ENCODE measurements around the gene ABHD12B.

The ABHD12B gene

GRCh38 chr14:50897658-50898175, 25.9 kb downstream of the ABHD12B start:
- Histone ChIP-seq H3K4me1 (ENCODE audit: low read length) (no peaks in the 10 kb centered on the region), H4K20me1 (ENCODE audit: insufficient read depth, low read length) (no peaks in the 10 kb centered on the region), H3K4me2 (ENCODE audit: low read depth, low read length) (no peak overlapping the region), H3K9me2 (replicated peaks; ENCODE audit: insufficient read depth, low read length) (no peaks in the 10 kb centered on the region), H3K9ac (ENCODE audit: low read length) (no peak overlapping the region), H3K79me2 (ENCODE audit: low read length) (no peaks in the 10 kb centered on the region), H3K9me3 (replicated peaks; ENCODE audit: insufficient read depth, low read length) (no peaks in the 10 kb centered on the region), H2AFZ (ENCODE audit: low read length) (no peak overlapping the region), H3K27me3 (replicated peaks; ENCODE audit: insufficient read depth, low read length) (no peaks in the 10 kb centered on the region), H3K27ac (ENCODE audit: low read length) (no peak overlapping the region), H3F3A (ENCODE audit: insufficient read depth, low read length) (no peaks in the 10 kb centered on the region), H3K4me3 (ENCODE audit: low read length) (no peak overlapping the region), H3K36me3 (replicated peaks; ENCODE audit: insufficient read depth, low read length) (no peaks in the 10 kb centered on the region)
- DNase-seq, result no peak
- TF ChIP-seq EZH2 (optimal IDR thresholded peaks at IDR 0.05; ENCODE audit: low read depth, low read length) (no peak), EZH2phosphoT487 (IDR thresholded peaks at IDR 0.05; ENCODE audit: low read length) (no peak)
- TF ChIP-seq, protein P1, sequence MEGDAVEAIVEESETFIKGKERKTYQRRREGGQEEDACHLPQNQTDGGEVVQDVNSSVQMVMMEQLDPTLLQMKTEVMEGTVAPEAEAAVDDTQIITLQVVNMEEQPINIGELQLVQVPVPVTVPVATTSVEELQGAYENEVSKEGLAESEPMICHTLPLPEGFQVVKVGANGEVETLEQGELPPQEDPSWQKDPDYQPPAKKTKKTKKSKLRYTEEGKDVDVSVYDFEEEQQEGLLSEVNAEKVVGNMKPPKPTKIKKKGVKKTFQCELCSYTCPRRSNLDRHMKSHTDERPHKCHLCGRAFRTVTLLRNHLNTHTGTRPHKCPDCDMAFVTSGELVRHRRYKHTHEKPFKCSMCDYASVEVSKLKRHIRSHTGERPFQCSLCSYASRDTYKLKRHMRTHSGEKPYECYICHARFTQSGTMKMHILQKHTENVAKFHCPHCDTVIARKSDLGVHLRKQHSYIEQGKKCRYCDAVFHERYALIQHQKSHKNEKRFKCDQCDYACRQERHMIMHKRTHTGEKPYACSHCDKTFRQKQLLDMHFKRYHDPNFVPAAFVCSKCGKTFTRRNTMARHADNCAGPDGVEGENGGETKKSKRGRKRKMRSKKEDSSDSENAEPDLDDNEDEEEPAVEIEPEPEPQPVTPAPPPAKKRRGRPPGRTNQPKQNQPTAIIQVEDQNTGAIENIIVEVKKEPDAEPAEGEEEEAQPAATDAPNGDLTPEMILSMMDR (IDR thresholded peaks at IDR 0.05; ENCODE audit: low read length), result no peak

DNA sequence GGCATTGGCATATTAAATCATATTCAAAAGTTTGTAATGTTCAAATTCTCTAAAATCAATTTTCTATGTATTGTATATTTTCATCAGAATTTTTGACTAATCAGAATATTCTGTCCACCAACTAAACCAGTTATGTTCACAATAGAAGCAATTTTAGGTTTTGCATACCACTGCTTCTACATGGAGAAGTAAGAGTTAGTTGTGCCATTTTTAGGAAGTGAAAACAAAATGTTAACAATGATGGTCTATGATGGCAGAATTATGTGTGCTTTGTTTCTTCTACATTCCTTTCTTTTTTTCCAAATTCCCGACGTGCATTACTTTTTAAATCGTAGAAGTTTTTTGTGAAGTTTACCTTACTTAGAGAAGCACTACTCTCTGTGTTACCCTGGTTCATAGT, 29.5 kb downstream of the ABHD12B start:
- H4K20me1 ChIP-seq (ENCODE audit: insufficient read depth, low read length), result no peaks in the 10 kb centered on the region

GRCh38 chr14:50904719-50905118, 32.9 kb downstream of the ABHD12B start:
- Histone ChIP-seq H3K4me1 (ENCODE audit: low read length) (no peaks in the 10 kb centered on the region), H3K9me2 (replicated peaks; ENCODE audit: insufficient read depth, low read length) (no peaks in the 10 kb centered on the region), H3K9me3 (replicated peaks; ENCODE audit: insufficient read depth, low read length) (no peaks in the 10 kb centered on the region), H3K9ac (ENCODE audit: low read length) (no peak overlapping the region), H3K4me3 (ENCODE audit: low read length) (no peak overlapping the region), H4K20me1 (ENCODE audit: insufficient read depth, low read length) (no peaks in the 10 kb centered on the region), H3K4me2 (ENCODE audit: low read depth, low read length) (no peak overlapping the region), H3K79me2 (ENCODE audit: low read length) (no peaks in the 10 kb centered on the region), H3F3A (ENCODE audit: insufficient read depth, low read length) (no peaks in the 10 kb centered on the region), H3K27me3 (replicated peaks; ENCODE audit: insufficient read depth, low read length) (no peaks in the 10 kb centered on the region), H3K27ac (ENCODE audit: low read length) (no peak overlapping the region), H2AFZ (ENCODE audit: low read length) (no peak overlapping the region), H3K36me3 (replicated peaks; ENCODE audit: insufficient read depth, low read length) (no peaks in the 10 kb centered on the region)
- DNase-seq, result no peak
- TF ChIP-seq EZH2phosphoT487 (IDR thresholded peaks at IDR 0.05; ENCODE audit: low read length), result no peak
- TF ChIP-seq, protein P1 (IDR thresholded peaks at IDR 0.05; ENCODE audit: low read length), result no peak

More for the DNA sequence above, 29.5 kb downstream of the ABHD12B start:
- Histone ChIP-seq H3K4me1 (ENCODE audit: low read length) (no peaks in the 10 kb centered on the region), H3K4me2 (ENCODE audit: low read depth, low read length) (no peak overlapping the region), H3K9ac (ENCODE audit: low read length) (no peak overlapping the region), H3K9me2 (replicated peaks; ENCODE audit: insufficient read depth, low read length) (no peaks in the 10 kb centered on the region), H3K9me3 (replicated peaks; ENCODE audit: insufficient read depth, low read length) (no peaks in the 10 kb centered on the region), H3F3A (ENCODE audit: insufficient read depth, low read length) (no peaks in the 10 kb centered on the region), H3K27me3 (replicated peaks; ENCODE audit: insufficient read depth, low read length) (no peaks in the 10 kb centered on the region), H3K79me2 (ENCODE audit: low read length) (no peaks in the 10 kb centered on the region), H3K36me3 (replicated peaks; ENCODE audit: insufficient read depth, low read length) (no peaks in the 10 kb centered on the region), H3K4me3 (ENCODE audit: low read length) (no peak overlapping the region), H2AFZ (ENCODE audit: low read length) (no peak overlapping the region), H3K27ac (ENCODE audit: low read length) (no peak overlapping the region)
- DNase-seq, result no peak
- TF ChIP-seq, protein P1 (IDR thresholded peaks at IDR 0.05; ENCODE audit: low read length), result no peak
- TF ChIP-seq EZH2phosphoT487 (IDR thresholded peaks at IDR 0.05; ENCODE audit: low read length) (no peak), EZH2 (optimal IDR thresholded peaks at IDR 0.05; ENCODE audit: low read depth, low read length) (no peak)

All from MM.1S (cell line).